Measurements from ENCODE around the gene TIAM1. TPM values are rescaled to one million over a fixed set of nuclear protein-coding genes. Genes with fewer than 3 reads are reported as not detected.

The TIAM1 gene
- total RNA-seq, 1 experiment from 2014 or later: 28.7 TPM

DNA sequence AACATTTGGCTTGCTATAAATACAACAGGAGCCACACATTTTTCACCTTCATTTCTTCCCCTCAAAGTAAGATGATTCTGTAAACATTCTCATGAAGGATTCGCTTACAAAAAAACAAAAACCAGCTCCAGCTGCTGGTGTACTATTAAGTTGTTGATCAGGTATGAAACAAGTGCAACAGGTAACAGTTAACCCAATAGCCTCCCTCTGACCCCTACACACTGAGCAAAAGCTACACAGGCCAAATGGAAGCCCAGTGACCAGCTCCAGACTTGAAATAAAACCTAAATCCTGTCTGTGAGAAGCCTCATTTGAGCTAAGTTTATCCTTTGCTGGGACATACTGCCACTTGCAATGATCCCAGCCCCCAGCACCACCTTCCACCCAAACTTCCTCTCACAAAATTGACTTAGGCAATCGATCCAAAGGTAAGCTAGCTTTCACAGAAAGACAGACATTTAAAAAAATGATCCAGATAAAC, 991 bp downstream of the TIAM1 start:
- no peak for DNase-seq (ENCODE audit: low spot score)
- ChIA-PET POLR2A (interaction anchor here (0.5 kb wide), 1 partner anchor 394 kb away, joined by 3 read pairs; no protein-coding TSS in a partner anchor), CTCF (interaction anchor here (0.8 to 1.8 kb wide), 6 partner anchors 25 to 238 kb away, joined by 3 to 7 read pairs (median 4); no protein-coding TSS in a partner anchor)
- H3K27ac Mint-ChIP-seq: no peak overlapping the region; the same call in 1 of the 2 replicates
- H3K36me3 Mint-ChIP-seq: no peaks in the 10 kb centered on the region
- peaks cover 41% of the 10 kb centered on the region for H3K4me1 Mint-ChIP-seq
- TF ChIP-seq, protein P1, sequence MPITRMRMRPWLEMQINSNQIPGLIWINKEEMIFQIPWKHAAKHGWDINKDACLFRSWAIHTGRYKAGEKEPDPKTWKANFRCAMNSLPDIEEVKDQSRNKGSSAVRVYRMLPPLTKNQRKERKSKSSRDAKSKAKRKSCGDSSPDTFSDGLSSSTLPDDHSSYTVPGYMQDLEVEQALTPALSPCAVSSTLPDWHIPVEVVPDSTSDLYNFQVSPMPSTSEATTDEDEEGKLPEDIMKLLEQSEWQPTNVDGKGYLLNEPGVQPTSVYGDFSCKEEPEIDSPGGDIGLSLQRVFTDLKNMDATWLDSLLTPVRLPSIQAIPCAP (CRISPR knock-in tag; IDR thresholded peaks at IDR 0.05): no peak
- TF ChIP-seq SMAD4 (CRISPR knock-in tag; IDR thresholded peaks at IDR 0.05): no peak
- TF ChIP-seq, protein P2, sequence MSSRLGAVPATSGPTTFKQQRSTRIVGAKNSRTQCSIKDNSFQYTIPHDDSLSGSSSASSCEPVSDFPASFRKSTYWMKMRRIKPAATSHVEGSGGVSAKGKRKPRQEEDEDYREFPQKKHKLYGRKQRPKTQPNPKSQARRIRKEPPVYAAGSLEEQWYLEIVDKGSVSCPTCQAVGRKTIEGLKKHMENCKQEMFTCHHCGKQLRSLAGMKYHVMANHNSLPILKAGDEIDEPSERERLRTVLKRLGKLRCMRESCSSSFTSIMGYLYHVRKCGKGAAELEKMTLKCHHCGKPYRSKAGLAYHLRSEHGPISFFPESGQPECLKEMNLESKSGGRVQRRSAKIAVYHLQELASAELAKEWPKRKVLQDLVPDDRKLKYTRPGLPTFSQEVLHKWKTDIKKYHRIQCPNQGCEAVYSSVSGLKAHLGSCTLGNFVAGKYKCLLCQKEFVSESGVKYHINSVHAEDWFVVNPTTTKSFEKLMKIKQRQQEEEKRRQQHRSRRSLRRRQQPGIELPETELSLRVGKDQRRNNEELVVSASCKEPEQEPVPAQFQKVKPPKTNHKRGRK (CRISPR knock-in tag; IDR thresholded peaks at IDR 0.05; ENCODE audit: borderline replicate concordance): no peak
- H3K4me3 Mint-ChIP-seq: peak overlapping the region; percentile 86
- H3K9me3 Mint-ChIP-seq: no peaks in the 10 kb centered on the region
- H3K27me3 Mint-ChIP-seq (ENCODE audit: low read depth): no peaks in the 10 kb centered on the region
- ATAC-seq: no peak

DNA sequence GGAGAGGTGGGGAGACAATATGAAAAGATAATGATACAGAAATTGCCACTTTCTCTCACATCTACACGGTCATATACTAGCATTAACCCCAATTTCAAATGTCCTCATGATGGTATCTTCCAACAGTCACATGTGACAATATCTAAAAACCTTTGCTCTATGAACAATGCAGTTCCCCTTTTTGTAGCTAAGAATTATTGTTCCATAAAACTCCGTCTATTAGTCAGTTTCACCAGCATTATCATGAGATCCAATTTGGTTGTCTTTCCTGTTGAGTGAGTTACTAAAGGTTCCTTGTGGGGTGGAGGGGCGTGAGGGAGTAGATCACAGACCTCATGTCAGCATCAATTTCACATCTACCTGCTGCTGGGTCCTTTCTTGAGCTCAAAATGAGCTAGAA, 1.7 kb downstream of the TIAM1 start:
- H3K4me1 Mint-ChIP-seq: peaks cover 39% of the 10 kb centered on the region
- no peaks in the 10 kb centered on the region for H3K9me3 Mint-ChIP-seq
- no peak overlapping the region for H3K4me3 Mint-ChIP-seq
- no peaks in the 10 kb centered on the region for H3K36me3 Mint-ChIP-seq
- ChIA-PET CTCF (interaction anchor here (0.8 to 0.9 kb wide), 2 partner anchors 172 to 238 kb away, joined by 3 read pairs; no protein-coding TSS in a partner anchor), POLR2A (no interaction called here)
- no peaks in the 10 kb centered on the region for H3K27me3 Mint-ChIP-seq (ENCODE audit: low read depth)
- DNase-seq (ENCODE audit: low spot score): no peak
- ATAC-seq: no peak
- no peak overlapping the region for H3K27ac Mint-ChIP-seq
- TF ChIP-seq FOXJ3 (CRISPR knock-in tag; IDR thresholded peaks at IDR 0.05; ENCODE audit: borderline replicate concordance) (no peak), NFYB (CRISPR knock-in tag; conservative IDR thresholded peaks at IDR 0.05; ENCODE audit: low read depth) (no peak), TCF7 (CRISPR knock-in tag; IDR thresholded peaks at IDR 0.05; ENCODE audit: low read depth) (no peak), GRHL2 (CRISPR knock-in tag; IDR thresholded peaks at IDR 0.05; ENCODE audit: insufficient replicate concordance, severe bottlenecking) (no peak), GTF2I (CRISPR knock-in tag; conservative IDR thresholded peaks at IDR 0.05) (no peak), SMAD3 (CRISPR knock-in tag; IDR thresholded peaks at IDR 0.05; ENCODE audit: borderline replicate concordance) (no peak), CREM (CRISPR knock-in tag; IDR thresholded peaks at IDR 0.05) (no peak), SP1 (CRISPR knock-in tag; conservative IDR thresholded peaks at IDR 0.05) (no peak), MYBL2 (CRISPR knock-in tag; IDR thresholded peaks at IDR 0.05) (no peak), ZNF317 (CRISPR knock-in tag; IDR thresholded peaks at IDR 0.05; ENCODE audit: borderline replicate concordance, low read depth) (no peak), ZNF423 (CRISPR knock-in tag; IDR thresholded peaks at IDR 0.05) (no peak)
- TF ChIP-seq, protein P1 (CRISPR knock-in tag; IDR thresholded peaks at IDR 0.05): no peak
- TF ChIP-seq, protein P3, sequence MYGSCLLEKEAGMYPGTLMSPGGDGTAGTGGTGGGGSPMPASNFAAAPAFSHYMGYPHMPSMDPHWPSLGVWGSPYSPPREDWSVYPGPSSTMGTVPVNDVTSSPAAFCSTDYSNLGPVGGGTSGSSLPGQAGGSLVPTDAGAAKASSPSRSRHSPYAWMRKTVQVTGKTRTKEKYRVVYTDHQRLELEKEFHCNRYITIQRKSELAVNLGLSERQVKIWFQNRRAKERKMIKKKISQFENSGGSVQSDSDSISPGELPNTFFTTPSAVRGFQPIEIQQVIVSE (CRISPR knock-in tag; IDR thresholded peaks at IDR 0.05; ENCODE audit: borderline replicate concordance): no peak
- TF ChIP-seq, protein P4, sequence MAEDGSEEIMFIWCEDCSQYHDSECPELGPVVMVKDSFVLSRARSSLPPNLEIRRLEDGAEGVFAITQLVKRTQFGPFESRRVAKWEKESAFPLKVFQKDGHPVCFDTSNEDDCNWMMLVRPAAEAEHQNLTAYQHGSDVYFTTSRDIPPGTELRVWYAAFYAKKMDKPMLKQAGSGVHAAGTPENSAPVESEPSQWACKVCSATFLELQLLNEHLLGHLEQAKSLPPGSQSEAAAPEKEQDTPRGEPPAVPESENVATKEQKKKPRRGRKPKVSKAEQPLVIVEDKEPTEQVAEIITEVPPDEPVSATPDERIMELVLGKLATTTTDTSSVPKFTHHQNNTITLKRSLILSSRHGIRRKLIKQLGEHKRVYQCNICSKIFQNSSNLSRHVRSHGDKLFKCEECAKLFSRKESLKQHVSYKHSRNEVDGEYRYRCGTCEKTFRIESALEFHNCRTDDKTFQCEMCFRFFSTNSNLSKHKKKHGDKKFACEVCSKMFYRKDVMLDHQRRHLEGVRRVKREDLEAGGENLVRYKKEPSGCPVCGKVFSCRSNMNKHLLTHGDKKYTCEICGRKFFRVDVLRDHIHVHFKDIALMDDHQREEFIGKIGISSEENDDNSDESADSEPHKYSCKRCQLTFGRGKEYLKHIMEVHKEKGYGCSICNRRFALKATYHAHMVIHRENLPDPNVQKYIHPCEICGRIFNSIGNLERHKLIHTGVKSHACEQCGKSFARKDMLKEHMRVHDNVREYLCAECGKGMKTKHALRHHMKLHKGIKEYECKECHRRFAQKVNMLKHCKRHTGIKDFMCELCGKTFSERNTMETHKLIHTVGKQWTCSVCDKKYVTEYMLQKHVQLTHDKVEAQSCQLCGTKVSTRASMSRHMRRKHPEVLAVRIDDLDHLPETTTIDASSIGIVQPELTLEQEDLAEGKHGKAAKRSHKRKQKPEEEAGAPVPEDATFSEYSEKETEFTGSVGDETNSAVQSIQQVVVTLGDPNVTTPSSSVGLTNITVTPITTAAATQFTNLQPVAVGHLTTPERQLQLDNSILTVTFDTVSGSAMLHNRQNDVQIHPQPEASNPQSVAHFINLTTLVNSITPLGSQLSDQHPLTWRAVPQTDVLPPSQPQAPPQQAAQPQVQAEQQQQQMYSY (CRISPR knock-in tag; IDR thresholded peaks at IDR 0.05): no peak
- TF ChIP-seq, protein P5, sequence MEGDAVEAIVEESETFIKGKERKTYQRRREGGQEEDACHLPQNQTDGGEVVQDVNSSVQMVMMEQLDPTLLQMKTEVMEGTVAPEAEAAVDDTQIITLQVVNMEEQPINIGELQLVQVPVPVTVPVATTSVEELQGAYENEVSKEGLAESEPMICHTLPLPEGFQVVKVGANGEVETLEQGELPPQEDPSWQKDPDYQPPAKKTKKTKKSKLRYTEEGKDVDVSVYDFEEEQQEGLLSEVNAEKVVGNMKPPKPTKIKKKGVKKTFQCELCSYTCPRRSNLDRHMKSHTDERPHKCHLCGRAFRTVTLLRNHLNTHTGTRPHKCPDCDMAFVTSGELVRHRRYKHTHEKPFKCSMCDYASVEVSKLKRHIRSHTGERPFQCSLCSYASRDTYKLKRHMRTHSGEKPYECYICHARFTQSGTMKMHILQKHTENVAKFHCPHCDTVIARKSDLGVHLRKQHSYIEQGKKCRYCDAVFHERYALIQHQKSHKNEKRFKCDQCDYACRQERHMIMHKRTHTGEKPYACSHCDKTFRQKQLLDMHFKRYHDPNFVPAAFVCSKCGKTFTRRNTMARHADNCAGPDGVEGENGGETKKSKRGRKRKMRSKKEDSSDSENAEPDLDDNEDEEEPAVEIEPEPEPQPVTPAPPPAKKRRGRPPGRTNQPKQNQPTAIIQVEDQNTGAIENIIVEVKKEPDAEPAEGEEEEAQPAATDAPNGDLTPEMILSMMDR (IDR thresholded peaks at IDR 0.05): no peak
- TF ChIP-seq, protein P6, sequence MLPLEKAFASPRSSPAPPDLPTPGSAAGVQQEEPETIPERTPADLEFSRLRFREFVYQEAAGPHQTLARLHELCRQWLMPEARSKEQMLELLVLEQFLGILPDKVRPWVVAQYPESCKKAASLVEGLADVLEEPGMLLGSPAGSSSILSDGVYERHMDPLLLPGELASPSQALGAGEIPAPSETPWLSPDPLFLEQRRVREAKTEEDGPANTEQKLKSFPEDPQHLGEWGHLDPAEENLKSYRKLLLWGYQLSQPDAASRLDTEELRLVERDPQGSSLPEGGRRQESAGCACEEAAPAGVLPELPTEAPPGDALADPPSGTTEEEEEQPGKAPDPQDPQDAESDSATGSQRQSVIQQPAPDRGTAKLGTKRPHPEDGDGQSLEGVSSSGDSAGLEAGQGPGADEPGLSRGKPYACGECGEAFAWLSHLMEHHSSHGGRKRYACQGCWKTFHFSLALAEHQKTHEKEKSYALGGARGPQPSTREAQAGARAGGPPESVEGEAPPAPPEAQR (CRISPR knock-in tag; IDR thresholded peaks at IDR 0.05): no peak
- TF ChIP-seq, protein P7, sequence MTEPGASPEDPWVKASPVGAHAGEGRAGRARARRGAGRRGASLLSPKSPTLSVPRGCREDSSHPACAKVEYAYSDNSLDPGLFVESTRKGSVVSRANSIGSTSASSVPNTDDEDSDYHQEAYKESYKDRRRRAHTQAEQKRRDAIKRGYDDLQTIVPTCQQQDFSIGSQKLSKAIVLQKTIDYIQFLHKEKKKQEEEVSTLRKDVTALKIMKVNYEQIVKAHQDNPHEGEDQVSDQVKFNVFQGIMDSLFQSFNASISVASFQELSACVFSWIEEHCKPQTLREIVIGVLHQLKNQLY (CRISPR knock-in tag; IDR thresholded peaks at IDR 0.05): no peak
- TF ChIP-seq, protein P8, sequence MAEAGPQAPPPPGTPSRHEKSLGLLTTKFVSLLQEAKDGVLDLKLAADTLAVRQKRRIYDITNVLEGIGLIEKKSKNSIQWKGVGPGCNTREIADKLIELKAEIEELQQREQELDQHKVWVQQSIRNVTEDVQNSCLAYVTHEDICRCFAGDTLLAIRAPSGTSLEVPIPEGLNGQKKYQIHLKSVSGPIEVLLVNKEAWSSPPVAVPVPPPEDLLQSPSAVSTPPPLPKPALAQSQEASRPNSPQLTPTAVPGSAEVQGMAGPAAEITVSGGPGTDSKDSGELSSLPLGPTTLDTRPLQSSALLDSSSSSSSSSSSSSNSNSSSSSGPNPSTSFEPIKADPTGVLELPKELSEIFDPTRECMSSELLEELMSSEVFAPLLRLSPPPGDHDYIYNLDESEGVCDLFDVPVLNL (CRISPR knock-in tag; IDR thresholded peaks at IDR 0.05; ENCODE audit: borderline replicate concordance, low read depth): no peak

Measured in WTC11 (cell line).